MCF 10A (cell line): ENCODE data around the gene AFG3L2. TPM values are rescaled to one million over a fixed set of nuclear protein-coding genes. Genes with fewer than 3 reads are reported as not detected.

Experiments
- BruUV-seq: library from RNA; stranded (reverse); fragments of 400-500 nt; replicated peaks from 2 replicates; lab custom pipeline; 2021; lab: Mats Ljungman, UMichigan
- CTCF ChIA-PET: fragments of 300-600 bp; sonication (Branson Sonifier 250); formaldehyde crosslinking; extraction: SDS; loops from one replicate; lab custom pipeline; 2021; ENCODE audit warnings: antibody characterized with exemption, inconsistent platforms; lab: Yijun Ruan, JAX
- POLR2A ChIA-PET: fragments of 300-600, 350-650 bp; sonication (Branson Sonifier 250); formaldehyde crosslinking; extraction: SDS; loops from one replicate; lab custom pipeline; 2020; ENCODE audit warnings: antibody characterized with exemption, inconsistent platforms; lab: Yijun Ruan, JAX
- DNase-seq: peaks from one replicate; pipeline ENCODE4 v3.0.0-alpha.2; 2018; ENCODE audit not compliant: unreplicated experiment
- H3K27ac Mint-ChIP-seq: one replicate; pipeline ENCODE4 v1.8.0; 2022; ENCODE audit warnings: mild to moderate bottlenecking, low read depth, mixed read lengths; ENCODE audit not compliant: unreplicated experiment
- H3K27me3 Mint-ChIP-seq: one replicate; pipeline ENCODE4 v1.8.0; 2022; ENCODE audit warnings: mixed read lengths; ENCODE audit not compliant: insufficient read depth, unreplicated experiment
- H3K36me3 Mint-ChIP-seq: one replicate; pipeline ENCODE4 v1.8.0; 2022; ENCODE audit warnings: mild to moderate bottlenecking, moderate library complexity, mixed read lengths; ENCODE audit not compliant: insufficient read depth, unreplicated experiment
- H3K4me1 Mint-ChIP-seq: one replicate; pipeline ENCODE4 v1.8.0; 2022; ENCODE audit warnings: mixed read lengths; ENCODE audit not compliant: insufficient read depth, unreplicated experiment
- H3K4me3 Mint-ChIP-seq: one replicate; pipeline ENCODE4 v1.8.0; 2022; ENCODE audit warnings: mild to moderate bottlenecking, moderate library complexity, mixed read lengths; ENCODE audit not compliant: unreplicated experiment
- H3K9me3 Mint-ChIP-seq: one replicate; pipeline ENCODE4 v1.8.0; 2022; ENCODE audit warnings: mixed read lengths; ENCODE audit not compliant: unreplicated experiment
- CTCF ChIP-seq: fragments of 200-600 bp; IDR thresholded peaks from one replicate; pipeline ENCODE4 v1.8.0; 2022; ENCODE audit warnings: antibody characterized with exemption, mild to moderate bottlenecking; ENCODE audit not compliant: unreplicated experiment
- intact Hi-C: fragments of 100-400 bp; cut with micrococcal nuclease; formaldehyde crosslinking; loops from 2 replicates; pipeline ENCODE4 v1.14.1; 2022
- total RNA-seq: library from RNA; stranded (reverse); gene quantifications from 2 replicates; pipeline ENCODE4 v1.2.3, GENCODE V29; 2022

Gene AFG3L2
- total RNA-seq, 1 experiment from 2014 or later, result 77.2 TPM

GRCh38 chr18:12306752-12307700 is 70.0 kb downstream of the AFG3L2 start:
- CTCF ChIA-PET, result interaction anchor here (0.8 to 2.0 kb wide), 3 partner anchors 10 to 29 kb away, joined by 3 to 14 read pairs (median 3); no protein-coding TSS in a partner anchor
- POLR2A ChIA-PET, result interaction anchor here (0.7 to 8.2 kb wide), 7 partner anchors 11 to 366 kb away, joined by 4 to 234 read pairs (median 6); partner anchors contain the start of gene AFG3L2
- peaks cover 20% of the 10 kb centered on the region for H3K4me1 Mint-ChIP-seq
- peak overlapping the region; percentile 87 for H3K27ac Mint-ChIP-seq
- BruUV-seq, result TSS peak; percentile 56
- peak; percentile 42 for DNase-seq
- no peak for TF ChIP-seq CTCF
- peak overlapping the region; percentile 86 for H3K4me3 Mint-ChIP-seq
- intact Hi-C loops, result no loop called here
- peaks cover 38% of the 10 kb centered on the region for H3K36me3 Mint-ChIP-seq
- H3K9me3 Mint-ChIP-seq, result no peaks in the 10 kb centered on the region
- H3K27me3 Mint-ChIP-seq, result no peaks in the 10 kb centered on the region

- intact Hi-C loops, result no loop called here
- Mint-ChIP-seq H3K36me3 (peaks cover 28% of the 10 kb centered on the region), H3K27ac (no peak overlapping the region), H3K27me3 (no peaks in the 10 kb centered on the region), H3K4me3 (peak overlapping the region; percentile 86), H3K4me1 (peaks cover 20% of the 10 kb centered on the region), H3K9me3 (no peaks in the 10 kb centered on the region)
- BruUV-seq, result no TSS peak
- CTCF ChIA-PET, result interaction anchor here (0.7 to 2.0 kb wide), 2 partner anchors 19 to 50 kb away, joined by 3 to 14 read pairs; no protein-coding TSS in a partner anchor
- no peak for DNase-seq
- TF ChIP-seq CTCF, result no peak
- POLR2A ChIA-PET, result interaction anchor here (1.3 to 8.2 kb wide), 3 partner anchors 10 to 23 kb away, joined by 4 to 234 read pairs (median 6); no protein-coding TSS in a partner anchor
Measured at GRCh38 chr18:12305930-12306629, 70.9 kb downstream of the AFG3L2 start.

- Mint-ChIP-seq H3K36me3 (peaks cover 20% of the 10 kb centered on the region), H3K27me3 (no peaks in the 10 kb centered on the region)
- CTCF ChIA-PET, result interaction anchor here (0.7 kb wide), 1 partner anchor 49 kb away, joined by 3 read pairs; no protein-coding TSS in a partner anchor
Measured at GRCh38 chr18:12305211-12305610, 71.8 kb downstream of the AFG3L2 start.

More at GRCh38 chr18:12305211-12305610, 71.8 kb downstream of the AFG3L2 start:
- POLR2A ChIA-PET, result interaction anchor here (8.2 kb wide), 1 partner anchor 22 kb away, joined by 234 read pairs; no protein-coding TSS in a partner anchor
- TF ChIP-seq CTCF, result no peak
- H3K4me3 Mint-ChIP-seq, result no peak overlapping the region
- H3K27ac Mint-ChIP-seq, result peak overlapping the region; percentile 68
- no peaks in the 10 kb centered on the region for H3K9me3 Mint-ChIP-seq
- intact Hi-C loops, result no loop called here
- no TSS peak for BruUV-seq
- no peak for DNase-seq
- peaks cover 20% of the 10 kb centered on the region for H3K4me1 Mint-ChIP-seq
